Stimulated activated CD4-positive, alpha-beta T cell treated with anti-CD3 and anti-CD28 coated beads, Interleukin-15, amount 100 ng/mL, for 24 hours (primary cell): Measurements from ENCODE around the gene CHST11.

Source experiments
- DNase-seq: peaks from one replicate; pipeline ENCODE4 v3.0.0-alpha.2; 2020

CHST11 gene

GRCh38 chr12:104657726-104658484 lies 201.2 kb downstream of the CHST11 start:
- DNase-seq: no peak

GRCh38 chr12:104659058-104659457 lies 202.3 kb downstream of the CHST11 start:
- DNase-seq: no peak

GRCh38 chr12:104662203-104662602 lies 205.5 kb downstream of the CHST11 start:
- no peak for DNase-seq

- DNase-seq: no peak
Observed at GRCh38 chr12:104662908-104663307, 206.2 kb downstream of the CHST11 start.

- no peak for DNase-seq
Observed at GRCh38 chr12:104664351-104664750, 207.6 kb downstream of the CHST11 start.

GRCh38 chr12:104665296-104665695 lies 208.5 kb downstream of the CHST11 start:
- DNase-seq: peak; percentile 19

- DNase-seq: no peak
Observed at GRCh38 chr12:104667139-104667538, 210.4 kb downstream of the CHST11 start.

GRCh38 chr12:104668274-104668718 lies 211.5 kb downstream of the CHST11 start:
- DNase-seq: no peak

GRCh38 chr12:104669089-104669721 lies 212.5 kb downstream of the CHST11 start:
- DNase-seq: no peak

- DNase-seq: no peak
Observed at GRCh38 chr12:104669851-104670337, 213.1 kb downstream of the CHST11 start.

- DNase-seq: no peak
Observed at GRCh38 chr12:104670439-104671408, 214.0 kb downstream of the CHST11 start.

- DNase-seq: peak; percentile 90
Observed at GRCh38 chr12:104671409-104672095, 214.8 kb downstream of the CHST11 start.

- DNase-seq: no peak
Observed at GRCh38 chr12:104672096-104672445, 215.3 kb downstream of the CHST11 start.

GRCh38 chr12:104672501-104673265 lies 215.9 kb downstream of the CHST11 start:
- DNase-seq: peak; percentile 17

- DNase-seq: no peak
Observed at GRCh38 chr12:104673294-104673693, 216.5 kb downstream of the CHST11 start.

GRCh38 chr12:104673696-104674482 lies 217.1 kb downstream of the CHST11 start:
- DNase-seq: no peak

GRCh38 chr12:104676636-104677035 lies 219.9 kb downstream of the CHST11 start:
- DNase-seq: no peak

GRCh38 chr12:104677441-104678089 lies 220.8 kb downstream of the CHST11 start:
- DNase-seq: no peak

- peak; percentile 33 for DNase-seq
Observed at GRCh38 chr12:104680070-104680469, 223.3 kb downstream of the CHST11 start.

- peak; percentile 34 for DNase-seq
Observed at GRCh38 chr12:104680491-104680890, 223.7 kb downstream of the CHST11 start.
